GM12891 (cell line): ENCODE data around the gene TFCP2L1.

ENCODE experiments used
- PAX5 ChIP-seq: IDR thresholded peaks from 2 replicates; pipeline ENCODE4 v1.6.1; 2011; ENCODE audit warnings: low read length, moderate library complexity, mild to moderate bottlenecking; ENCODE audit not compliant: insufficient read depth, severe bottlenecking
- POLR2A ChIP-seq: IDR thresholded peaks from 2 replicates; pipeline ENCODE4 v1.6.1; 2011; ENCODE audit warnings: low read depth, low read length, control low read depth
- POLR2AphosphoS5 ChIP-seq: IDR thresholded peaks from 2 replicates; pipeline ENCODE4 v1.6.1; 2011; ENCODE audit warnings: low read depth, low read length, control low read depth
- TAF1 ChIP-seq: IDR thresholded peaks from 2 replicates; pipeline ENCODE4 v1.6.1; 2011; ENCODE audit warnings: low read depth, low read length, control low read depth

- no peak for TF ChIP-seq POLR2A
- no peak for TF ChIP-seq TAF1
- TF ChIP-seq POLR2AphosphoS5, result no peak
- no peak for TF ChIP-seq PAX5
Measured at GRCh38 chr2:121173806-121174205, 111.2 kb downstream of the TFCP2L1 start.
